HepG2 (cell line): ENCODE data around the gene AGER. TPM values are rescaled to one million over a fixed set of nuclear protein-coding genes. Genes with fewer than 3 reads are reported as not detected.
A peak's percentile ranks its signal among the peaks of the same experiment; 100 is the strongest.

ENCODE experiments used
- ATF1 ChIP-seq: IDR thresholded peaks from 2 replicates; pipeline ENCODE4 v1.6.1; 2016; ENCODE audit warnings: mild to moderate bottlenecking, control low read depth
- HCFC1 ChIP-seq: fragments of 150-350 bp; IDR thresholded peaks from 2 replicates; pipeline ENCODE4 v1.6.1; 2014; ENCODE audit warnings: low read depth, low read length
- IRF2 ChIP-seq: IDR thresholded peaks from 2 replicates; pipeline ENCODE4 v1.6.1; 2018; ENCODE audit warnings: missing genetic modification reagents, missing compliant biosample characterization
- MED8 ChIP-seq: sonication (generic); formaldehyde crosslinking; IDR thresholded peaks from 2 replicates; pipeline ENCODE4 v1.8.1; 2023; ENCODE audit warnings: mild to moderate bottlenecking, missing genetic modification reagents; ENCODE audit not compliant: insufficient replicate concordance
- RCOR2 ChIP-seq: IDR thresholded peaks from 2 replicates; pipeline ENCODE4 v1.6.1; 2016; ENCODE audit warnings: missing biosample characterization, missing genetic modification reagents
- REPIN1 ChIP-seq: sonication (generic); formaldehyde crosslinking; IDR thresholded peaks from 2 replicates; pipeline ENCODE4 v1.8.0; 2022; ENCODE audit warnings: missing genetic modification reagents, low read depth, mild to moderate bottlenecking, borderline replicate concordance
- RXRA ChIP-seq: sonication (generic); formaldehyde crosslinking; IDR thresholded peaks from 2 replicates; pipeline ENCODE4 v1.5.1; 2020; ENCODE audit warnings: missing genetic modification reagents
- SAP130 ChIP-seq: IDR thresholded peaks from 2 replicates; pipeline ENCODE4 v1.6.1; 2016; ENCODE audit warnings: low read depth
- SOX5 ChIP-seq: IDR thresholded peaks from 2 replicates; pipeline ENCODE4 v1.6.1; 2016; ENCODE audit warnings: borderline replicate concordance
- TOE1 ChIP-seq: sonication (generic); formaldehyde crosslinking; IDR thresholded peaks from 2 replicates; pipeline ENCODE4 v1.4.0; 2020; ENCODE audit warnings: mild to moderate bottlenecking, missing genetic modification reagents
- ZNF383 ChIP-seq: sonication (generic); formaldehyde crosslinking; IDR thresholded peaks from 2 replicates; pipeline ENCODE4 v1.4.0; 2020; ENCODE audit warnings: missing genetic modification reagents, mild to moderate bottlenecking, borderline replicate concordance
- ZNF556 ChIP-seq: sonication (generic); formaldehyde crosslinking; IDR thresholded peaks from 2 replicates; pipeline ENCODE4 v1.4.0; 2020; ENCODE audit warnings: mild to moderate bottlenecking, missing genetic modification reagents, borderline replicate concordance
- polyA plus RNA-seq, 8 experiments: library from polyadenylated mRNA; depleted of rRNA in 3 of 8; stranded (reverse) in 7 of 8; unstranded in 1 of 8; fragments of >200 nt; fragmentation: Illumina TruSeq in 4 of 8; extraction: Trizol in 4 of 8; gene quantifications; 2 replicates each; pipeline versions ENCODE4 v1.2.1 to v1.2.3, GENCODE V29; 2011 to 2016; ENCODE audit warnings: low read depth in 4 of 8, missing spikeins in 1 of 8, mixed read lengths in 1 of 8; ENCODE audit not compliant: insufficient read depth in 1 of 8
- total RNA-seq, 5 experiments: library from RNA; depleted of rRNA; stranded (reverse); fragments of >200 nt; fragmentation: Illumina TruSeq; extraction: Trizol; gene quantifications; 2 replicates each; pipeline ENCODE4 v1.2.3, GENCODE V29; 2016; ENCODE audit warnings: low read depth in 1 of 5
- TF ChIP-seq, protein P1 (sequence below): IDR thresholded peaks from 2 replicates; pipeline ENCODE4 v1.6.1; 2016; ENCODE audit warnings: low read depth, missing genetic modification reagents, missing compliant biosample characterization
- TF ChIP-seq, protein P2 (sequence below): sonication (generic); formaldehyde crosslinking; IDR thresholded peaks from one replicate; pipeline ENCODE4 v1.5.1; 2020; ENCODE audit warnings: mild to moderate bottlenecking, missing genetic modification reagents; ENCODE audit errors: not compliant biosample characterization

AGER gene
- total and polyA plus RNA-seq, 2 of the 13 experiments (the other 11 are each of a cell fraction or from before 2014, with no cell fraction given): 1.9 to 5.1 TPM

DNA sequence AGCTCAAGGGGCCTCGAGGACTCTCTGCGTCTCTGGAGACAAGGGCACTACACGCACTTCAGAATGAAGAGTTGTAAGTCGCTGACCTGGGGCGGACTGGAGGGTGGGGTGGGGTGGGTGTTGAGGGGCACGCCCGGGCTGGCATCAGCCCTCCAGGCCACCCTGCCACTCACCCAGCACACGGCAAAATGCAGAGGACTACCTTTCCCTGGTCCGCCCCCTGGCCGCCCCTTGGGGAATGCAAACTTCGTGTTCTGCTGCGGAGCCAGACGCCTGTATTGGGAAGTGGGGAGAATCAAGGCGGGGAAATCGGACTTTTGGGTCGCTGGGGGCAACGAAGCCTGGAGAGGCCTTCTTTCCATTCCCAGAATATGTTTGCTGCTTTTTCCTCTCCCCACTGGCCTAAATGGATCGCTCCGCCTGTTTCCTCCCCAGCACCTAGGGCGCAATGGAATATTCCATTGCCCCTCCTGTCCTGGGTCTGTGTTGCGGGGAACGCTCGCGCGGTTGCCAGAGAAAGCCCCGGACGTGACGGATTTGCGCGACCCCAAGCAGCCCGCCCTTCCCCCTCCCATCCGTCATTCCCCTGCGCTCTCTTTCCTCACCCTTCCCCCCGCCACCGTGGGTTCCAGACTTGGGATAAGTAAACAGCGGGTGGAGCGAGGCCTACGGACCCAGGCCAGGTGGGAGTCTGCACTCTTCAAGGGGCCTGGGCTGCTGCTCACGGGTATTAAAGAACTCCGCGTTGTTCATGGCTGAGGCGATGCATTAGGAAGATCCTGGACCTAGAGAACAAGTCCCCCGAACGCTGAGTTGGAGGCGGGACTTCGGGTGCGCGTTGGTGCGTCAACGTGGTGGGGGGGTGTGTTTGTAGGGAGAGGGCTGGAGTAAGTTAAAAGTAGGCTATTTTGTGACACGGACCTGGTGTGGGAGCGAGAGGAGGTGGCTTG is 30.2 kb downstream of the AGER start, which contains the start of gene PPT2 (continued):
- TF ChIP-seq, protein P1, sequence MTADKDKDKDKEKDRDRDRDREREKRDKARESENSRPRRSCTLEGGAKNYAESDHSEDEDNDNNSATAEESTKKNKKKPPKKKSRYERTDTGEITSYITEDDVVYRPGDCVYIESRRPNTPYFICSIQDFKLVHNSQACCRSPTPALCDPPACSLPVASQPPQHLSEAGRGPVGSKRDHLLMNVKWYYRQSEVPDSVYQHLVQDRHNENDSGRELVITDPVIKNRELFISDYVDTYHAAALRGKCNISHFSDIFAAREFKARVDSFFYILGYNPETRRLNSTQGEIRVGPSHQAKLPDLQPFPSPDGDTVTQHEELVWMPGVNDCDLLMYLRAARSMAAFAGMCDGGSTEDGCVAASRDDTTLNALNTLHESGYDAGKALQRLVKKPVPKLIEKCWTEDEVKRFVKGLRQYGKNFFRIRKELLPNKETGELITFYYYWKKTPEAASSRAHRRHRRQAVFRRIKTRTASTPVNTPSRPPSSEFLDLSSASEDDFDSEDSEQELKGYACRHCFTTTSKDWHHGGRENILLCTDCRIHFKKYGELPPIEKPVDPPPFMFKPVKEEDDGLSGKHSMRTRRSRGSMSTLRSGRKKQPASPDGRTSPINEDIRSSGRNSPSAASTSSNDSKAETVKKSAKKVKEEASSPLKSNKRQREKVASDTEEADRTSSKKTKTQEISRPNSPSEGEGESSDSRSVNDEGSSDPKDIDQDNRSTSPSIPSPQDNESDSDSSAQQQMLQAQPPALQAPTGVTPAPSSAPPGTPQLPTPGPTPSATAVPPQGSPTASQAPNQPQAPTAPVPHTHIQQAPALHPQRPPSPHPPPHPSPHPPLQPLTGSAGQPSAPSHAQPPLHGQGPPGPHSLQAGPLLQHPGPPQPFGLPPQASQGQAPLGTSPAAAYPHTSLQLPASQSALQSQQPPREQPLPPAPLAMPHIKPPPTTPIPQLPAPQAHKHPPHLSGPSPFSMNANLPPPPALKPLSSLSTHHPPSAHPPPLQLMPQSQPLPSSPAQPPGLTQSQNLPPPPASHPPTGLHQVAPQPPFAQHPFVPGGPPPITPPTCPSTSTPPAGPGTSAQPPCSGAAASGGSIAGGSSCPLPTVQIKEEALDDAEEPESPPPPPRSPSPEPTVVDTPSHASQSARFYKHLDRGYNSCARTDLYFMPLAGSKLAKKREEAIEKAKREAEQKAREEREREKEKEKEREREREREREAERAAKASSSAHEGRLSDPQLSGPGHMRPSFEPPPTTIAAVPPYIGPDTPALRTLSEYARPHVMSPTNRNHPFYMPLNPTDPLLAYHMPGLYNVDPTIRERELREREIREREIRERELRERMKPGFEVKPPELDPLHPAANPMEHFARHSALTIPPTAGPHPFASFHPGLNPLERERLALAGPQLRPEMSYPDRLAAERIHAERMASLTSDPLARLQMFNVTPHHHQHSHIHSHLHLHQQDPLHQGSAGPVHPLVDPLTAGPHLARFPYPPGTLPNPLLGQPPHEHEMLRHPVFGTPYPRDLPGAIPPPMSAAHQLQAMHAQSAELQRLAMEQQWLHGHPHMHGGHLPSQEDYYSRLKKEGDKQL (CRISPR knock-in tag): no peak; the same call in 1 of the 2 replicates
- TF ChIP-seq, protein P2, sequence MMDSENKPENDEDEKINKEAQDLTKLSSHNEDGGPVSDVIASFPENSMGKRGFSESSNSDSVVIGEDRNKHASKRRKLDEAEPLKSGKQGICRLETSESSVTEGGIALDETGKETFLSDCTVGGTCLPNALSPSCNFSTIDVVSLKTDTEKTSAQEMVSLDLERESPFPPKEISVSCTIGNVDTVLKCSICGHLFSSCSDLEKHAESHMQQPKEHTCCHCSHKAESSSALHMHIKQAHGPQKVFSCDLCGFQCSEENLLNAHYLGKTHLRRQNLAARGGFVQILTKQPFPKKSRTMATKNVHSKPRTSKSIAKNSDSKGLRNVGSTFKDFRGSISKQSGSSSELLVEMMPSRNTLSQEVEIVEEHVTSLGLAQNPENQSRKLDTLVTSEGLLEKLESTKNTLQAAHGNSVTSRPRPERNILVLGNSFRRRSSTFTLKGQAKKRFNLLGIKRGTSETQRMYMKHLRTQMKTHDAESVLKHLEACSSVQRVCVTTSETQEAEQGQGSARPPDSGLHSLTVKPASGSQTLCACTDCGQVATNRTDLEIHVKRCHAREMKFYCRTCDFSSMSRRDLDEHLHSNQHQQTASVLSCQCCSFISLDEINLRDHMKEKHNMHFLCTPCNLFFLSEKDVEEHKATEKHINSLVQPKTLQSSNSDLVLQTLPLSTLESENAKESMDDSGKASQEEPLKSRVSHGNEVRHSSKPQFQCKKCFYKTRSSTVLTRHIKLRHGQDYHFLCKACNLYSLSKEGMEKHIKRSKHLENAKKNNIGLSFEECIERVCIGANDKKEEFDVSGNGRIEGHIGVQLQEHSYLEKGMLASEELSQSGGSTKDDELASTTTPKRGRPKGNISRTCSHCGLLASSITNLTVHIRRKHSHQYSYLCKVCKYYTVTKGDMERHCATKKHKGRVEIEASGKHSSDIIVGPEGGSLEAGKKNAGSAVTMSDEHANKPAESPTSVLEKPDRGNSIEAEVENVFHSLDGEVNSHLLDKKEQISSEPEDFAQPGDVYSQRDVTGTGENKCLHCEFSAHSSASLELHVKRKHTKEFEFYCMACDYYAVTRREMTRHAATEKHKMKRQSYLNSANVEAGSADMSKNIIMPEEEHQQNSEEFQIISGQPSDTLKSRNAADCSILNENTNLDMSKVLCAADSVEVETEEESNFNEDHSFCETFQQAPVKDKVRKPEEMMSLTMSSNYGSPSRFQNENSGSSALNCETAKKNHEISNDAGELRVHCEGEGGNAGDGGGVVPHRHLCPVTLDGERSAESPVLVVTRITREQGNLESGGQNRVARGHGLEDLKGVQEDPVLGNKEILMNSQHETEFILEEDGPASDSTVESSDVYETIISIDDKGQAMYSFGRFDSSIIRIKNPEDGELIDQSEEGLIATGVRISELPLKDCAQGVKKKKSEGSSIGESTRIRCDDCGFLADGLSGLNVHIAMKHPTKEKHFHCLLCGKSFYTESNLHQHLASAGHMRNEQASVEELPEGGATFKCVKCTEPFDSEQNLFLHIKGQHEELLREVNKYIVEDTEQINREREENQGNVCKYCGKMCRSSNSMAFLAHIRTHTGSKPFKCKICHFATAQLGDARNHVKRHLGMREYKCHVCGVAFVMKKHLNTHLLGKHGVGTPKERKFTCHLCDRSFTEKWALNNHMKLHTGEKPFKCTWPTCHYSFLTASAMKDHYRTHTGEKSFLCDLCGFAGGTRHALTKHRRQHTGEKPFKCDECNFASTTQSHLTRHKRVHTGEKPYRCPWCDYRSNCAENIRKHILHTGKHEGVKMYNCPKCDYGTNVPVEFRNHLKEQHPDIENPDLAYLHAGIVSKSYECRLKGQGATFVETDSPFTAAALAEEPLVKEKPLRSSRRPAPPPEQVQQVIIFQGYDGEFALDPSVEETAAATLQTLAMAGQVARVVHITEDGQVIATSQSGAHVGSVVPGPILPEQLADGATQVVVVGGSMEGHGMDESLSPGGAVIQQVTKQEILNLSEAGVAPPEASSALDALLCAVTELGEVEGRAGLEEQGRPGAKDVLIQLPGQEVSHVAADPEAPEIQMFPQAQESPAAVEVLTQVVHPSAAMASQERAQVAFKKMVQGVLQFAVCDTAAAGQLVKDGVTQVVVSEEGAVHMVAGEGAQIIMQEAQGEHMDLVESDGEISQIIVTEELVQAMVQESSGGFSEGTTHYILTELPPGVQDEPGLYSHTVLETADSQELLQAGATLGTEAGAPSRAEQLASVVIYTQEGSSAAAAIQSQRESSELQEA (CRISPR knock-in tag): peak; percentile 73
- TF ChIP-seq REPIN1 (CRISPR knock-in tag) (no peak), ATF1 (CRISPR knock-in tag) (peak; percentile 96), ZNF556 (peak; percentile 80; the same call in 1 of the 2 replicates), ZNF383 (CRISPR knock-in tag) (peak; percentile 24; the same call in 1 of the 2 replicates), IRF2 (peak; percentile 93), RCOR2 (CRISPR knock-in tag) (no peak), SAP130 (CRISPR knock-in tag) (peak; percentile 97), MED8 (CRISPR knock-in tag) (peak; percentile 73), RXRA (no peak; the same call in 1 of the 2 replicates), TOE1 (no peak), SOX5 (no peak), HCFC1 (peak; percentile 57)
